Testis (tissue), 3 donors: Measurements from ENCODE around the gene ZCCHC2. TPM values are rescaled to one million over a fixed set of nuclear protein-coding genes. Genes with fewer than 3 reads are reported as not detected.

Source experiments
- DNase-seq: peaks from one replicate; pipeline ENCODE4 v3.0.0-alpha.2; 2019
- H3K27ac ChIP-seq, 2 donors: fragments of 200-600 bp; sonication (generic); one replicate each; pipeline ENCODE4 v1.5.1; 2019
- H3K27me3 ChIP-seq: fragments of 200-600 bp; sonication (generic); one replicate; pipeline ENCODE4 v1.5.1; 2019
- H3K36me3 ChIP-seq: fragments of 200-600 bp; sonication (generic); one replicate; pipeline ENCODE4 v1.5.1; 2017; ENCODE audit warnings: low read depth; ENCODE audit errors: missing control alignments
- H3K4me1 ChIP-seq: fragments of 200-600 bp; sonication (generic); one replicate; pipeline ENCODE4 v1.5.1; 2019
- H3K4me3 ChIP-seq, 2 donors: fragments of 200-600 bp; sonication (generic); one replicate each; pipeline ENCODE4 v1.5.1; 2017 to 2019
- H3K9me3 ChIP-seq: fragments of 200-600 bp; sonication (generic); one replicate; pipeline ENCODE4 v1.5.1; 2017
- POLR2A ChIP-seq: fragments of 450-650 bp; IDR thresholded peaks from one replicate; pipeline ENCODE4 v1.6.1; 2017; ENCODE audit warnings: antibody characterized with exemption, mild to moderate bottlenecking, moderate library complexity
- WGBS, 2 donors: methylation state at CpG; one replicate each; pipeline ENCODE4 v1.1.5; 2018; 5-methylcytosine and 5-hydroxymethylcytosine counted together
- intact Hi-C: fragments of 100-400 bp; cut with DNase I; formaldehyde crosslinking; loops from one replicate; pipeline ENCODE4 v1.15.1; 2023; ENCODE audit warnings: low total_unique reads
- polyA plus RNA-seq: library from polyadenylated mRNA; stranded (reverse); fragments of 350-450 nt; fragmentation: Illumina TruSeq; extraction: RNeasy Lipid Tissue Mini Kit (QIAGEN cat#74804); gene quantifications from one replicate; pipeline ENCODE4 v1.2.3, GENCODE V29; 2014; ENCODE audit warnings: low read depth, low replicate concordance; ENCODE audit not compliant: insufficient read depth
- total RNA-seq, 2 donors: library from RNA; depleted of rRNA; stranded (reverse); fragments of >200 nt; gene quantifications; one replicate each; pipeline ENCODE4 v1.2.3, GENCODE V29; 2016
- TF ChIP-seq, protein P1 (sequence below), 3 experiments: fragments of 450-650 bp in 2 of 3; fragments of 200-600 bp in 1 of 3; sonication (generic) in 1 of 3; IDR thresholded peaks; one replicate each; pipeline ENCODE4 v1.5.1; 2016 to 2019; ENCODE audit warnings: antibody characterized with exemption in 3 of 3, mild to moderate bottlenecking in 2 of 3, moderate library complexity in 1 of 3

Gene ZCCHC2
- total and polyA plus RNA-seq, 3 donors from 2014 or later: 46.2 to 56.9 (median 51.6) TPM

DNA sequence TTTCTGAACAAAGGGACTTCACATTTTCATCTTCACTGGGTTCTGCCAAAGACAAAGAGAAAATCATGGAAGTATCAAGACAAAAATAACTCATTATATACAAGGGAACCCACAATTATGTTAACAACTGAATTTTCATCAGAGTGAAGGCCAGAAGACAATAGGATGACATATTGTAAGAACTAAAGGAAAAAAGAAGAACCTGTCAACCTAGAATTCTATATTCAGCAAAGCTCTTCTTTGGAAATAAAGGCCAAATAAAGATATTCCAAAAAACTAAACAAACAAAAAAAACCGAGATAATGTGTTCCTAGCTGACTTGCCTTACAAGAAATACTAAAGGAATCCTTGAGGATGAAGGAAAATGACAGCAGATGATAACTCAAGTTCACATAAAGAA, 10.3 kb upstream of the ZCCHC2 start:
- Histone ChIP-seq H3K27me3 (no peaks in the 10 kb centered on the region), H3K9me3 (no peaks in the 10 kb centered on the region), H3K4me1 (no peaks in the 10 kb centered on the region), H3K4me3 (no peak overlapping the region), H3K27ac (no peak overlapping the region), H3K36me3 (no peaks in the 10 kb centered on the region)
- intact Hi-C loops: no loop called here
- TF ChIP-seq, protein P1, sequence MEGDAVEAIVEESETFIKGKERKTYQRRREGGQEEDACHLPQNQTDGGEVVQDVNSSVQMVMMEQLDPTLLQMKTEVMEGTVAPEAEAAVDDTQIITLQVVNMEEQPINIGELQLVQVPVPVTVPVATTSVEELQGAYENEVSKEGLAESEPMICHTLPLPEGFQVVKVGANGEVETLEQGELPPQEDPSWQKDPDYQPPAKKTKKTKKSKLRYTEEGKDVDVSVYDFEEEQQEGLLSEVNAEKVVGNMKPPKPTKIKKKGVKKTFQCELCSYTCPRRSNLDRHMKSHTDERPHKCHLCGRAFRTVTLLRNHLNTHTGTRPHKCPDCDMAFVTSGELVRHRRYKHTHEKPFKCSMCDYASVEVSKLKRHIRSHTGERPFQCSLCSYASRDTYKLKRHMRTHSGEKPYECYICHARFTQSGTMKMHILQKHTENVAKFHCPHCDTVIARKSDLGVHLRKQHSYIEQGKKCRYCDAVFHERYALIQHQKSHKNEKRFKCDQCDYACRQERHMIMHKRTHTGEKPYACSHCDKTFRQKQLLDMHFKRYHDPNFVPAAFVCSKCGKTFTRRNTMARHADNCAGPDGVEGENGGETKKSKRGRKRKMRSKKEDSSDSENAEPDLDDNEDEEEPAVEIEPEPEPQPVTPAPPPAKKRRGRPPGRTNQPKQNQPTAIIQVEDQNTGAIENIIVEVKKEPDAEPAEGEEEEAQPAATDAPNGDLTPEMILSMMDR (IDR thresholded peaks at IDR 0.05): no peak
- TF ChIP-seq POLR2A: no peak
- no peak for DNase-seq
- 73 to 88% methylated on average over 1 of the region's 1 CpG for WGBS, 2 donors

DNA sequence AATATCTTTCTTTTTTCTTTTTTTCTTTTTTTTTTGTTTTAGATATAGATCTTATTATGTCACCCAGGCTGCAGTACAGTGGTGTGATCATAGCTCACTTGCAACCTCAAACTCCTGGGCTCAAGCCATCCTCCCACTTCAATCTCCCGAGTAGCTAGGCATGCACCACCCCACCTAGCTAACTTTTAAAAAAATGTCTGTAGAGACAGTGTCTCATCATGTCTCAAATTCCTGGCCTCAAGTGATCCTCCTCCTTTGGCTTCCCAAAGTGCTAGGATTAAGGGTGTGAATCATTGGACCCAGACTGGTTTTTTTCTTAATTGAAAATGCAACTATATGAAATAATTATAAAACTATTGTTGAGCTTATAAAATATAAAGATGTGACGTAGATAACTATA, 9.8 kb upstream of the ZCCHC2 start:
- no peak for TF ChIP-seq POLR2A
- TF ChIP-seq, protein P1 (IDR thresholded peaks at IDR 0.05): no peak
- intact Hi-C loops: no loop called here
- WGBS, 2 donors: 85 to 89% methylated on average over 2 of the region's 2 CpGs

DNA sequence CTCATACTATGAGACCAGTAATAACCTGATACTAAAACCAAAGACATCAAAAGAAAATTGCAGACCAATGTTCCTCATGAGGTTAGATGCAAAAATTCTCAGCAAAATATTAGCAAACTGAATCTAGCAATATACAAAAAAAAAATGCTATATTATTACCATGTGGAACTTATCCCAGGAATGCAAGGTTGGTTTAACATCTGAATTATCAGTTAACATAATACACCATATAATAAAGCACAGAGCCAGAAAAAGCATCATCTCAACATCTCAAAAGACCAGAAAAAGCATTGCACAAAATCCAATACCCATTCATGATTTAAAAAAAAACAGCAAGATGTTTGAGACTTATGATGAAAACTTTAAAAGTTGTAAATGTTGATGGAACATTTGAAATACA, 8.3 kb upstream of the ZCCHC2 start:
- H3K4me1 ChIP-seq: no peaks in the 10 kb centered on the region
- TF ChIP-seq, protein P1 (IDR thresholded peaks at IDR 0.05): no peak
- no peak for TF ChIP-seq POLR2A
- no peaks in the 10 kb centered on the region for H3K36me3 ChIP-seq
- no peaks in the 10 kb centered on the region for H3K9me3 ChIP-seq
- no peaks in the 10 kb centered on the region for H3K27me3 ChIP-seq
- intact Hi-C loops: no loop called here
- H3K27ac ChIP-seq: no peak overlapping the region
- no peak overlapping the region for H3K4me3 ChIP-seq
- DNase-seq: no peak

More for the DNA sequence above, 9.8 kb upstream of the ZCCHC2 start:
- Histone ChIP-seq H3K27ac (no peak overlapping the region), H3K36me3 (no peaks in the 10 kb centered on the region), H3K9me3 (no peaks in the 10 kb centered on the region), H3K27me3 (no peaks in the 10 kb centered on the region), H3K4me3 (no peak overlapping the region), H3K4me1 (no peaks in the 10 kb centered on the region)
- DNase-seq: no peak

DNA sequence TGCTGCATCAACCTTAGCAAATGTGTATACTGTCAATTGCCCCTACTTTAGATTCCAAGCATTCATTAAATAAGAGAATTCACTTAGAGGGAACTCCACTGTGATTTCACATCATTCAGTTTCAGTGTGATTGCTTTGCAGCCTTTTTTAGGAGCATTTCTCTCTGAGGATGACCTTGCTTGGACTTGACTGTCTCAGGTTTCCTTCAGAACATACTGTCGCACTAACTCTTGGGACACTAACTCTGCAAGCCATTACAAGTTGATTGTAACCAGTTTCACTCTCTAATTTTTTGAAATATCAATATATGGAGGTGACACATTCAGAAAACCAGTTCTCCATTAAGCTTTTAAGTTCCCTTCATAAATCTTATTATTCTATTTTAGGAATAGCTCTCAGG, 6.6 kb upstream of the ZCCHC2 start:
- H3K36me3 ChIP-seq: no peaks in the 10 kb centered on the region
- H3K27ac ChIP-seq: no peak overlapping the region
- WGBS, 2 donors: 71 to 80% methylated on average over 1 of the region's 1 CpG
- peaks cover under 1% of the 10 kb centered on the region for H3K4me1 ChIP-seq
- intact Hi-C loops: no loop called here
- no peaks in the 10 kb centered on the region for H3K9me3 ChIP-seq
- DNase-seq: no peak
- TF ChIP-seq, protein P1 (IDR thresholded peaks at IDR 0.05): no peak
- TF ChIP-seq POLR2A: no peak
- H3K4me3 ChIP-seq: no peak overlapping the region
- no peaks in the 10 kb centered on the region for H3K27me3 ChIP-seq
